Mucosa of rectum (tissue), 2 donors: ENCODE measurements around the gene ECHDC3.

Source experiments
- H3K27ac ChIP-seq, 2 donors: one replicate each; pipeline ENCODE4 v1.7.0; 2013; ENCODE audit warnings: inconsistent platforms in 2 of 2, low read depth in 2 of 2, low read length in 2 of 2
- H3K27me3 ChIP-seq, 2 donors: one replicate each; pipeline ENCODE4 v1.7.0; 2013; ENCODE audit warnings: low read length in 2 of 2; ENCODE audit not compliant: control insufficient read depth in 2 of 2, insufficient read depth in 2 of 2
- H3K36me3 ChIP-seq, 2 donors: one replicate each; pipeline ENCODE4 v1.7.0; 2013; ENCODE audit warnings: low read length in 2 of 2; ENCODE audit not compliant: control insufficient read depth in 2 of 2, insufficient read depth in 2 of 2
- H3K4me1 ChIP-seq, 2 donors: one replicate each; pipeline ENCODE4 v1.7.0; 2013; ENCODE audit warnings: low read length in 2 of 2, mild to moderate bottlenecking in 1 of 2; ENCODE audit not compliant: control insufficient read depth in 2 of 2, insufficient read depth in 2 of 2
- H3K4me3 ChIP-seq, 2 donors: one replicate each; pipeline ENCODE4 v1.7.0; 2013; ENCODE audit warnings: low read length in 2 of 2
- H3K9ac ChIP-seq, 2 donors: one replicate each; pipeline ENCODE4 v1.7.0; 2013; ENCODE audit warnings: low read length in 2 of 2, low read depth in 1 of 2, mild to moderate bottlenecking in 1 of 2
- H3K9me3 ChIP-seq, 2 donors: one replicate each; pipeline ENCODE4 v1.7.0; 2013; ENCODE audit warnings: low read length in 2 of 2; ENCODE audit not compliant: control insufficient read depth in 2 of 2
- donor health status: healthy.
- donor health status: Normal muscosa, but diverticular disease.

ECHDC3 gene

GRCh38 chr10:11760151-11760550, 18.0 kb downstream of the ECHDC3 start:
- no peak overlapping the region for H3K4me3 ChIP-seq
- no peaks in the 10 kb centered on the region for H3K27me3 ChIP-seq
- H3K9me3 ChIP-seq, result no peaks in the 10 kb centered on the region
- H3K27ac ChIP-seq, result no peak overlapping the region
- peaks cover 4 to 10% of the 10 kb centered on the region in 2 donors for H3K4me1 ChIP-seq
- H3K36me3 ChIP-seq, result peaks cover 3 to 5% of the 10 kb centered on the region in 2 donors
- no peak overlapping the region for H3K9ac ChIP-seq

DNA sequence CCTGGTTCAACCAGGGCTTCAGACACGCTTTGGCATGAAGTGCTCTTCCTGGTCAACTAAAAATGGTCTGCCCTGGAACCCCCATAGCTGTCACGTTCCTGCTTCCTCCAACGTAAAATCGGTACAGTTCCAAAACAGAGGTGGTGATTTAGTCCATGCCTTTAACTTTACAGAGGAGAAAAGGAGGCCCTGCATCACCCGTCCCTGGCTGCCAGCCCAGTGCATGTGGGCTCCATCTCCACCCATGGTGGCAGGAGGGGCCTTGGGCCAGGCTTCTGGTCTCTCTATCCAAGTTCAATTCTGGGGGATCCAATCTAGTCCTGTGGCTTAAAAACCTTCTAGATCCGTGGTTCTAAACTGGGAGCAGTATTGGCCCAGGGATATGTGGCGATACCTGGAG, 18.7 kb downstream of the ECHDC3 start:
- Histone ChIP-seq H3K4me1 (peaks cover 4 to 10% of the 10 kb centered on the region in 2 donors), H3K27ac (no peak overlapping the region), H3K9me3 (no peaks in the 10 kb centered on the region), H3K9ac (no peak overlapping the region), H3K27me3 (no peaks in the 10 kb centered on the region), H3K4me3 (no peak overlapping the region), H3K36me3 (peaks cover under 1 to 5% of the 10 kb centered on the region in 2 donors)

DNA sequence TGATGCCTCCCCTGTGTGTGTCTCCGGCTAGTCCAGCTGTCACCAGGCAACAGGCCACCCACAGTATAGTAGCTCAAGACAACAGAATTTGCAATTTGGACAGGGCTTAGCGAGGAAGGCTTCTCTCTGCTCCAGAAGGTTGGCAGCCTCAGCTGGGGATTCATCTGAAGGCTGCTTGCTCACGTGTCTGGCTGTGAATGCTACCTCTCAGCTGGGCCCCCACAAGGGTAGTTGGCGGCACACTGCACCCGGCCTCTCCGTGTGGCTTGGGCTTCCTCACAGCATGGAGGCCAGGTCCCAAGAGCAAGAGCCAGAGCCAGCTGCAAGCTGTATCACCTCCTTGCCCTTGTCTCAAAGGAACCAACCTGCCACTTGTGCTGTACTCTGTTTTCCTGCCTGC, 19.2 kb downstream of the ECHDC3 start:
- peaks cover 4 to 10% of the 10 kb centered on the region in 2 donors for H3K4me1 ChIP-seq
- H3K9me3 ChIP-seq, result no peaks in the 10 kb centered on the region
- H3K27me3 ChIP-seq, result no peaks in the 10 kb centered on the region
- H3K9ac ChIP-seq, result no peak overlapping the region
- peaks cover 0 to 5% of the 10 kb centered on the region in 2 donors for H3K36me3 ChIP-seq
- no peak overlapping the region for H3K4me3 ChIP-seq
- H3K27ac ChIP-seq, result no peak overlapping the region

DNA sequence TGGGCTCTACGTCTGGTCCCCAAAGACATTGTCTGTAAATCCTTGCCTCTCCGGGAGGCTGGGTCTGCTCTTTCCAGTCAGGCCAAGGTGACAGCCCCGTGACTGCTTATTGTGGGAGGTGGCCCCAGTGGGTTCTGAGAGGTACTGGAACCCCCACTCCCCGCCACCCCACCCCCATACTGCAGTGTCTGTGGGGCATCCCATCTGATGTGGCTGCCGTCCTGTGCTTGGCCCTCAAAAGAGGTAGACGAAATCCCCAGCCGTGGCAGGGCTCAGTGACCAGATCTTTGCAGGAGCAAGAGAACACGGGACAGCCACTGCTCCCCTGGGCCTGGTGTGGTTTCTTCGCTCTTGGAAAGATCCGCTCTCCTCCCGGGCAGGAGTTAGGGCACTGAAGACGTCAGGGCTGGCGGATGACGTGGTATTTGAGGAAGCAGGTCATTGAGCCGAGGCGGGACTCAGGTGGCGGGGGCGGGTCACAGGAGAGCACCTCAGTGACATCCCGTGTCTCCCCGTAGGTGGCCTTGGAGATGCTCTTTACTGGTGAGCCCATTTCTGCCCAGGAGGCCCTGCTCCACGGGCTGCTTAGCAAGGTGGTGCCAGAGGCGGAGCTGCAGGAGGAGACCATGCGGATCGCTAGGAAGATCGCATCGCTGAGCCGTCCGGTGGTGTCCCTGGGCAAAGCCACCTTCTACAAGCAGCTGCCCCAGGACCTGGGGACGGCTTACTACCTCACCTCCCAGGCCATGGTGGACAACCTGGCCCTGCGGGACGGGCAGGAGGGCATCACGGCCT, 20.7 kb downstream of the ECHDC3 start:
- H3K27me3 ChIP-seq, result no peaks in the 10 kb centered on the region
- H3K4me3 ChIP-seq, result no peak overlapping the region
- H3K9me3 ChIP-seq, result no peaks in the 10 kb centered on the region
- peaks cover 0 to 6% of the 10 kb centered on the region in 2 donors for H3K4me1 ChIP-seq
- H3K36me3 ChIP-seq, result peaks cover 0 to 5% of the 10 kb centered on the region in 2 donors
- no peak overlapping the region for H3K9ac ChIP-seq
- H3K27ac ChIP-seq, result no peak overlapping the region

DNA sequence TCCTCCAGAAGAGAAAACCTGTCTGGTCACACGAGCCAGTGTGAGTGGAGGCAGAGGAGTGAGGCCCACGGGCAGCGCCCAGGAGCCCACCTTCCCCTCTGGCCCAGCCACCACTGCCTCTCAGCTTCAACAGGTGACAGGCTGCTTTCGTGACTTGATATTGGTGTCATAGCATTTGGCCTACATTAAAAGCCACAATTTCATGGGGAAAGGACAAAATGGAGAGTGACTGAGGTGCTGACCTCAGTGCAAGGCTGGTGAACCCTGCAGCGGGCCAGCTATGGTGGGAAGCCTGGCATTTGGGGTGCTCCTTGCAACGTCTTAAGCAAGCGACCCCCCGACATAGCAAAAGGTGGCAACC, 21.3 kb downstream of the ECHDC3 start:
- H3K4me3 ChIP-seq, result no peak overlapping the region
- H3K9me3 ChIP-seq, result no peaks in the 10 kb centered on the region
- H3K9ac ChIP-seq, result no peak overlapping the region
- H3K36me3 ChIP-seq, result peaks cover 0 to 5% of the 10 kb centered on the region in 2 donors
- H3K27me3 ChIP-seq, result no peaks in the 10 kb centered on the region
- peaks cover 0 to 3% of the 10 kb centered on the region in 2 donors for H3K4me1 ChIP-seq
- no peak overlapping the region for H3K27ac ChIP-seq

GRCh38 chr10:11765141-11765540, 23.0 kb downstream of the ECHDC3 start:
- H3K4me1 ChIP-seq, result no peaks in the 10 kb centered on the region
- no peaks in the 10 kb centered on the region for H3K9me3 ChIP-seq
- no peak overlapping the region for H3K4me3 ChIP-seq
- H3K9ac ChIP-seq, result no peak overlapping the region
- no peak overlapping the region for H3K27ac ChIP-seq
- peaks cover 0 to 3% of the 10 kb centered on the region in 2 donors for H3K36me3 ChIP-seq
- H3K27me3 ChIP-seq, result no peaks in the 10 kb centered on the region

- no peaks in the 10 kb centered on the region for H3K36me3 ChIP-seq
- no peak overlapping the region for H3K4me3 ChIP-seq
- no peak overlapping the region for H3K9ac ChIP-seq
- no peak overlapping the region for H3K27ac ChIP-seq
- no peaks in the 10 kb centered on the region for H3K9me3 ChIP-seq
- H3K4me1 ChIP-seq, result no peaks in the 10 kb centered on the region
- H3K27me3 ChIP-seq, result peaks cover 0 to 4% of the 10 kb centered on the region in 2 donors
Measured at GRCh38 chr10:11772575-11773288, 30.6 kb downstream of the ECHDC3 start.

DNA sequence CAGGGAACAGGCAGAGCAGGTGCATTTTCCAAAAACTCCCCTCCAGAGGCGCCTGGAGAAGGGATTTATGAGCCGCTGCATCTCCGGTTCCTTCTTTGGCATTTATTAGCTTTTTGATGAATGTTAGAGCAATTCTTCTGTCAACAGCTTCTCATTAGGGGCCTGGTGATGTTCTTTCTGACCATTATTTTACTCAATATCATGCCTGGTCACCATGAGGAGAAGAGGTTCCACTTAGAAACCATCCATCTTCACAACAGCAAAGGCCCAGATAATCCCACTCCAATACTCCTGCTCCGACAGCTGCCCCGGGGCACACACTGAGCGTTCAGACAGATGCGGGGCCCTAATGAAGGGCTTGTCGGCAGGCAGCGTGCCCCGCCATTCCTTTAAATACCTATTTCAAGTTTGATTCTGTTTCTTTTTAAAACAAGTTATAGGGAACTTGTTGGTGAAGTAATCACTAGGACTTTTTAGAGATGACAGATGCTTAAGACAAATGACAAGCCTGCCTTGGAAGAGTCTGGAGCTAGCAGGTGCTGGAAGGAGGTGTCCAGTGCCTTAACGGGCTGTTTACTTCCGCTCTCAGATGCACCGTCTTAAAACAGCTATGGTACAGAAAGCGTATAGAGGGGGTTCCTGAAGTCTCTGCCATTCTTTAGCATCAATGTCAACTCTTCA, 31.7 kb downstream of the ECHDC3 start:
- Histone ChIP-seq H3K27ac (no peak overlapping the region), H3K27me3 (peaks cover 0 to 4% of the 10 kb centered on the region in 2 donors), H3K4me3 (no peak overlapping the region), H3K36me3 (no peaks in the 10 kb centered on the region), H3K9ac (no peak overlapping the region), H3K9me3 (no peaks in the 10 kb centered on the region), H3K4me1 (no peaks in the 10 kb centered on the region)

DNA sequence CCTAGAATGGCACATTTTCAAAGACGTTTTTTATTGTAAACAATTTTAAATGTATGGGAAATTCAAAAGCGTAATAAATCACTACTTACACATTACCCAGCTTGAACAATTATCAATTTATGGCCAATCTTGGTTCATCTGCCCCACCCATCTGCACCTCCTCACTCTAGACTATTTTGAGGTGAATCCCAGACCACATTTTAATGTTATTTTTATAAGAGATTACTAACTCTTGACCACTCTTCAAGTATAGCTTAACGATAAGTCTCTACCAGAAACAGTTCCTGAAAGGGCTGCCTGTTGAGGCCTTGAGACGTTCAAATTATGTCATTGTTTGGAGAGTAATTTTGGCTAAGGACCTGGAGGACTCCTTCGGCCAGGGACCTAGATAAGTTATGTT, 33.2 kb downstream of the ECHDC3 start:
- no peaks in the 10 kb centered on the region for H3K36me3 ChIP-seq
- no peaks in the 10 kb centered on the region for H3K9me3 ChIP-seq
- H3K4me1 ChIP-seq, result no peaks in the 10 kb centered on the region
- H3K4me3 ChIP-seq, result no peak overlapping the region
- H3K27ac ChIP-seq, result no peak overlapping the region
- H3K27me3 ChIP-seq, result peaks cover 0 to 4% of the 10 kb centered on the region in 2 donors
- H3K9ac ChIP-seq, result no peak overlapping the region

DNA sequence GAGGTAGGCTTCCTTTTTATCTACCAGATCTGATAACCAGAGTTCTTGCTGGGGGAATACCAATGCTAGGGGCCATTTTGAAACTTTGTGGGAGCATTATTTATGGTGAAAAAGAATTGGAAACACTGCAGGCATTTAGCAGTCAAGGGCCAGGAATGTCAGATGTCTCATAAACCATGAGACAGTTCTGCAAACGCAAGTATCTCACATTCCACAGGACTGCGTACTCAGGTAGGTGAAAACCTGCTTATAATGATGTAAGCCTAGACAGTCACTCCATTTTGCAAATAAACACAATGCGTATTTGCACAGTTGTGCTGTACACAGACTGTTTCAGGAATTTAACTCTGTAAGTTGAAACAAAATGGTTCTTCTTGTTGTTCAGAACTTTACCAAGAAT, 33.9 kb downstream of the ECHDC3 start:
- no peaks in the 10 kb centered on the region for H3K36me3 ChIP-seq
- H3K4me1 ChIP-seq, result no peaks in the 10 kb centered on the region
- H3K27me3 ChIP-seq, result peaks cover 0 to 4% of the 10 kb centered on the region in 2 donors
- H3K27ac ChIP-seq, result no peak overlapping the region
- H3K4me3 ChIP-seq, result no peak overlapping the region
- no peak overlapping the region for H3K9ac ChIP-seq
- H3K9me3 ChIP-seq, result no peaks in the 10 kb centered on the region
